Measurements from ENCODE around the gene OR52N2.

The OR52N2 gene

DNA sequence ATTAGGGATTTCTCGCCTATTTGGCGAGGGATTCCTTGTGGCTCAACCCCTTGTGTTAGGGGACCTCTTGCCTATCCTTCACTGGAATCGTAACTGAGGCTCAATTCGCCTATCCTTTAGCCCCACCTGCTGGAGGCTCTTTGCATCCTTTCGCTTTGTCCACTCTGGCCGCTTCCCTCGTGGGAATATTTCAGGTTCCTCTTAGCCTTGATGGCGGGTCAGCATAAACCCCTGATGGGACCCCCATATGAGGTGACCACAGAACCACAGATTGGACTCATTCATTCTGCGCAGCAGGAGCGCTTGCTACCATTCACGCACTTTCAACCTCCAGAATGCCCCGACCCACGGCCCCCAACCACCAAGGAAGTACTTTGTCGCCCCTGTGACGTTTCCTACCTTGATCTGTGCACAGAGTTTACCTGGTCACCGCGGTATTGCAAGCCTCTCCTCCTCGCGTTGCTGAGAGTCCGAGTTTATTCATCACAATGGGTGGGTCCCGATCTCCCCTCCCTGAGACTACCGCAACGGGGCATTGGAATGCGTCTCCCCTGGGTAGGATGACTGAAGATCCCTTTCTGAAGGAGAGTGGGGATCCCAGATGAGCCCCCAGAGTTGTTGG is at the start of gene OR52N2:
Gene OR52N2 (plus strand): TSS at position 425 of the 622 bp plus-strand sequence. CDS start 11,412 bp downstream, outside the sequence.
- peak; percentile 66 for DNase-seq (ENCODE audit: low spot score)

- no peak for DNase-seq (ENCODE audit: low spot score)
Measured at GRCh38 chr11:5767056-5767455, 41.7 kb upstream of the OR52N2 start.

DNA sequence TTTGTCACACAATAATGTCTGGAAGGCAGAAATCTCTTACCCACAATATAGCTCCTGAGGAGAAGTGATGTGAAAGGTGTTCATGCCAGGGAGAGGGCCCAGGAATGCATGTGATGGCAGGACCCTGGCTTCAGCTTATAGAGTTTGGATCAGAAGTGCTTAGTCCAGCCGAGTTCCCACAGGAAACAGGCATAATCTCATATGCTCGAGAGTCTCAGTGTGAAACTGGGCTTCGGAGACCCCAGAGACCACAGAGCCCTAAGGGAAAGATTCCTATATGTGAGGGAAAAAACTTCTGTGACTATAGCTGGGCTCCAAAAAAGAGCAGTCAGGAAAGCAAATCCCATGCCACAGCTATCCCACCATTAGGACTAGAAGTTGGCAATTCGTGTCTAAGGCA is 25.5 kb upstream of the OR52N2 start, which contains the start of gene OR52N5:
Gene OR52N5 (minus strand): TSS at position 101 of the 400 bp plus-strand sequence. CDS start 4,721 bp downstream, outside the sequence.
- DNase-seq (ENCODE audit: low spot score), result no peak

DNA sequence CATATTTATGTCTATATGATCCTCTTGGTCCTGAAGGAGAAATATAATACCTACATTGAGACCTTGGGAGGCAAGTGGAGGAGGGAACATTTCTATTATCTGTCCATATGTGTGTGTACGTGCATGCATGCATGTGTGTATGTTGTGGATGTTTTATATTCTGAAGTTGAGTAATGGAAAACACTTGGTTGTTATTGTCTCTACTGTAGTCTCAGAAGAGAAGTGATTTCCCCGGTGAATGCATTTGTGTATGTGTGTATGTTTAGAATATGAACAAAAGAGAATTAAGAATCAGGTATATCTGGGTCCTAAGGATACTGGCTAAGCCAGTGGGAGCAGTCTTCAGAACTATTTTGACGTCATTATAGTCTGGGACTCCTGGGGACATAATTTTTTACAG is 17.6 kb upstream of the OR52N2 start, which contains the start of gene OR52N1:
Gene OR52N1 (minus strand): TSS at position 101 of the 400 bp plus-strand sequence. CDS start 2,449 bp downstream, outside the sequence.
- DNase-seq (ENCODE audit: low spot score), result no peak

DNA sequence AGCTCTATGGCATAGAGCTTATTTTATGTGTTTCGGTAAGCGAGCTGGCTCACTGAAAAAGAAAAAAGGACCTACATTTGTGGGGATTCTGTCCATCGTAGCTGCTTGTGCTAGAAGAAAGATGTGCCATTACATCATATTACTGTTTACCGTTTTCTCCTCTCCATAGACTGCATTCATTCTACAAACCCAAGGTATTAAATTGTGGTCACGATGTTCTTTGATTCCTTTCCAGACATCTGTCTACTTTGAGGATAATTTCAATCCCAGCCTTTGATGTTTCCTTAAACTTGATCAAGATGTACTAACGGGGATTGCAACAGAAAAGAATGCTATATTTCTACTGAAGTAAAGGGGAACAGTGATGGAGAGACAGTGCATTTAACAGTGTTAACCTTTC is 12.2 kb upstream of the OR52N2 start:
- no peak for DNase-seq (ENCODE audit: low spot score)

DNA sequence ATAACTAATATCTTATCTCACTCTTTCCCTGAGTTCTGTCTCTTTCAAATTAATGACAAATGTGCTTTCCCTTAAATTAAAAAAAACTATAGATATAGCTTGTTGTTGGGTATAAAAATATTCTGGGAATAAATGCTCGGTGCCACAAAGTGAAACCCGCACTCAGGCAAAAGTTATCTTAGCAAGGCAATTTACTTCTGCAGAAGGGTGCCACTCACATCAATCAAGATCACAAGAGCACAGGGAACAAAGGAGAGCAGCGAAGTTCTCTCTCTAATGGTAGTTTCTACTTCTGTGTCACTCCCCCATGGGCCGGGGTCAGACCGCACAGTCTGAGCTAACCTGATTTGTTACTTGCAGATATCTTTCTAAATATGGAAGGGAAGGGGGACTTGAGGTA is 4.7 kb upstream of the OR52N2 start:
- no peak for DNase-seq (ENCODE audit: low spot score)

DNA sequence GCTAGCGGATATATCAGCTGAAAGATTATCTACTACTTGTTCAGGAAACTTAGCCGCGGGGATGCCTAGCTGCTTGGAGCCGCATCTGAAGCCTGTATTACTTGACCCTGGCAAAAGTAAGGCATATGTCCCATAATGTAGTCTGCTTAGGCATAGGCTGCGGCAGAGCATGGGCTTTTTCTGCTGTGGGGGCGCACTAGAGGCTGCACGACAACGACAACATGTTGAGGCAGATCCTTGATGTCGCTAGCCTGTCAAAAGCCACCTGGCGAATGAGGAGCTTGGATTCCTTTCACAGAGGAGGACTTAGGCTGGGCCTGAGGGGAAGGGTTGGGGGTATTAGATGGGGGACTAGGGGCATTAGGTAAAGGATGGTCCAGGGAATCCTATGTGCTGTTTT is 1.1 kb upstream of the OR52N2 start:
- no peak for DNase-seq (ENCODE audit: low spot score)

DNA sequence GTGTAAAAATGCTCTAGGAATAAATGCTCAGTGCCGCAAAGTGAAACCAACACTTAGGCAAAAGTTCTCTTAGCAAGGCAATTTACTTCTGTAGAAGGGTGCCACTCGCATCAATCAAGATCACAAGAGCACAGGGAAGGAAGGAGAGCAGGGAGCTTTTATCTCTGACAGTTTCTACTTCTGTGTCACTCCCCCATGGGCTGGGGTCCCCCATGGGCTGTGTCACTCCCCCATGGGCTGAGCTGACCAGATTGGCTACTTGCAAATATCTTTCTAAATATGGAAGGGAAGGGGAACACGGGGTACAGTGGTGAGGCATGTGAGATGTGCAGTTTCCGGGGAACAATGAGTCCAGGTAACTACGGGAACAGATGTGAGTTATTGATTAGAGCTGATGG is 397 bp downstream of the OR52N2 start:
- DNase-seq (ENCODE audit: low spot score), result no peak

DNA sequence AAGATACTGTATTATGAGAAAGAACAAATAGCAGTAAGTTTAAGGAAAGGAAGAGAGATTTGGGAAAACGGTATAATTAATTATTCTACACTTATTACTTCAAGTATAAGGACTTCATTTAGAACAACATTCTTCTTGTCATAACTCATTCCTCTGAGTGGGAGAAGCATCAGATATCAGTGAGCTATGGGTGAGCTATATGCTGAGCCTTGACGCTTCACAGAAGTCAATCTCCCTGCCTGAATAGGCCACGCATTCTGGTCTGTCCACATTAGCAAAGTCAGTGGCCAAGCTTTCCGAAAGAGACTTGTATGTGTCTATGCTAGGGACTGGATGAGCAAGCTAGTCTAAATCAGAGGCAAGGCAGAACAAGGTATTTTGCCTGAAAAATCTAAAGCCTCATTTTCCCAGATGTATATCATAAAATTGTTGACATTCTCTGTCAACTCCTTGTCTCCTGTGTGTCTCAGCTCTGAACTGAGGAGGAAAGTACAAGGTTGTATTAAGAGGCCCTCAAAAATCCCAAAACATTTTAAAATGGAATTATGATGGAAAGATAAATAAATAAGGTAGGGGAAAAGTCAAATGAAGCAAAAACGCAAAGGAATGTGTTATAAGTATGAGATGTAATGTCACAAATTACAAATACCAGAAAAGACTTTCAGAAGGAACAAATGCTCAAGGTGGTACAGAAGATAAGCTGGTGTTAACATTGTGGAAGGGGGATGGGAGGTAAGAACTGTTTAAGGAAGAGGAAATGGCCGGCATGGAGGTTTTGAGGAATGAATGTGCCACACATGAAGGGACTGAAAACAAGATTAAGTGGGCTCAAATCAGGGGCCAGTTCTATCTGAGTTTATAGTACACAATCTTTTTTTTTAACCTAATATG is 1.4 kb downstream of the OR52N2 start:
- no peak for DNase-seq (ENCODE audit: low spot score)

DNA sequence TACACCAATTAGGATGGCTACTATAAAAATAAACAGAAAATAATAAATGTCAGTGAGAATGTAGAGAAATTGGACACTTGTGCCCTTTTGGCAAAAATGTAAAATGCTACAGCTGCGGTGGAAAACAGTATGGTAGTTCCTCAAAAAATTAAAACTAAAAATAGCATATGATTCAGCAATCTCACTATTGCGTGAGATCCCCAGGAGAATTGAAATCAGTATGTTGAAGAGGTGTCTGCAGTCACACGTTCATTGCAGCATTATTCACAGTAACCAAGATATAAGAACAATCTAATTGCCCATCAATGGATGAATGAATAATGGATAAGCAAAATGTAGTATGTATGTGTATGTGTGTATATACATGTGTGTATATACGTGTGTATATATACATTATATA is 6.8 kb downstream of the OR52N2 start:
- DNase-seq (ENCODE audit: low spot score), result no peak

GRCh38 chr11:5818245-5818886 is 9.6 kb downstream of the OR52N2 start:
- no peak for DNase-seq (ENCODE audit: low spot score)

GRCh38 chr11:5831196-5831829 is 22.6 kb downstream of the OR52N2 start:
- no peak for DNase-seq (ENCODE audit: low spot score)

- no peak for DNase-seq (ENCODE audit: low spot score)
Measured at GRCh38 chr11:5833446-5833845, 24.7 kb downstream of the OR52N2 start.

DNA sequence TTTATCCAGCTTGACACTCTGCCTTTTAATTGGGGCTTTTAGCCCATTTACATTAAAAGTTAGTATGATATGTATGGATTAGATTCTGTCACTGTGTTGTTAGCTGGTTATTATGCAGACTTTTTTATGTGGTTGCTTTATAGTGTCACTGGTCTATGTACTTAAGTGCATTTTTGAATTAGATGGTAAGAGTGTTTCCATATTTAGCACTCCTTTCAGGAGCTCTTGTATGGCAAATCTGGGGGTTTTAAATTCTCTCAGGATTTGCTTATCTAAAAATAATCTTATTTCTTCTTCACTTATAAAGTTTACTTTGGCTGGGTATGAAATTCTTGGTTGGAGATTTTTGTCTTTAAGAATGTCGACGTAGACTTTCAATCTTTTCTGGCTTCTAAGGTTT is 29.0 kb downstream of the OR52N2 start:
- DNase-seq (ENCODE audit: low spot score), result no peak

GRCh38 chr11:5841797-5842196 is 33.1 kb downstream of the OR52N2 start, which contains the start of gene OR52E6:
OR52E6 (minus strand) TSS chr11:5841897; CDS start chr11:5841897, 0 bp downstream.
- no peak for DNase-seq (ENCODE audit: low spot score)

- DNase-seq (ENCODE audit: low spot score), result no peak
Measured at GRCh38 chr11:5846701-5847100, 38.0 kb downstream of the OR52N2 start.

DNA sequence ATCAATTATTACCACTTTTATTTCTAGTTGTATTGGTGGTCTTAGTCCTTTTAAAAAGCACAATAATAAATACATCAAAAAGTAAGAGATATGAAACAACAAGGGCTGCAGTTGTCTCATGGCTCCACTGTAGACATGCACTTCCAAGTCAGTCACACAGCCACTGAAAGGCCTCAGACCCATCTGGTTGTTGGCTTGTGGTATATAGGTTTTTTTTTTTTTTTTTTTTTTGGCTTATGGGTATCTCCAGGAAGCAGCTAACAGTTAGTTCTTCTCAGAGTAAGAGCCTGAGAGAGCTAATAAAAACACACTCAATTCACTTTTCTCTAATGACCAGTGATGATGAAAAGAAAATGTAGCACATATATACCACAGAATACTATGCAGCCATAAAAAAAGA is 39.0 kb downstream of the OR52N2 start:
- DNase-seq (ENCODE audit: low spot score), result no peak

DNA sequence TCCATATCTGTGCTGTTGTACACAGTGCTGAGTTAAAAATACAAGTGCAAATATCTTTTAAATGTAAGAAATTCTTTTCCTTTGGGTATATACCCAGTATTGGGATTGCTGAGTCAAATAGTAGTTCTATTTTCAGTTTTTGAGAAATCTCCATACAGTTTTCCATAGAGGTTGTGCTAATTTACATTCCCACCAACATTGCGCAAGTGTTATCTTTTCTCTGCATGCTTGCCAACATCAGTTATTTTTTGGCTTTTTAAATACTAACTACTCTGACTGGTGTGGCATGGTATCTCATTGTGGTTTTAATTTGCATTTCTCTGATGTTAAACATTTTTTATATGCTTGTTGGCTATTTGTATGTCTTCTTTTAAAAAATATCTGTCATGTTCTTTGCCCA is 42.3 kb downstream of the OR52N2 start:
- no peak for DNase-seq (ENCODE audit: low spot score)

- no peak for DNase-seq (ENCODE audit: low spot score)
Measured at GRCh38 chr11:5857590-5857989, 48.9 kb downstream of the OR52N2 start, which contains the start of gene OR52E8. OR52E8 (minus strand) TSS chr11:5857690; CDS start chr11:5857690, 0 bp downstream.

GRCh38 chr11:5865826-5866225 is 57.1 kb downstream of the OR52N2 start:
- no peak for DNase-seq (ENCODE audit: low spot score)
